Measurements from ENCODE around the gene PRMT1. TPM values are rescaled to one million over a fixed set of nuclear protein-coding genes. Genes with fewer than 3 reads are reported as not detected.

Gene PRMT1
- total and polyA plus RNA-seq, 2 of the 13 experiments (the other 11 are each of a cell fraction or from before 2014, with no cell fraction given) = 324 to 374 TPM

GRCh38 chr19:49677231-49677900, at the start of gene PRMT1 (continued):
- no peak for TF ChIP-seq ZBTB40 (IDR thresholded peaks at IDR 0.05)
- peak; percentile 64; the same call in 1 of the 2 replicates for TF ChIP-seq ZBTB40 (CRISPR knock-in tag; IDR thresholded peaks at IDR 0.05)
- TF ChIP-seq ZNF468 (CRISPR knock-in tag; IDR thresholded peaks at IDR 0.05) = 0 out of 2 replicates have a peak, but pooled peaks have one; percentile 40
- peak; percentile 53; the same call in 1 of the 2 replicates for TF ChIP-seq ZFP82 (CRISPR knock-in tag; IDR thresholded peaks at IDR 0.05; ENCODE audit: borderline replicate concordance)
- TF ChIP-seq ZNF18 (CRISPR knock-in tag; IDR thresholded peaks at IDR 0.05; ENCODE audit: insufficient replicate concordance) = no peak
- peak; percentile 87; the same call in 1 of the 2 replicates for TF ChIP-seq NFKB2 (CRISPR knock-in tag; IDR thresholded peaks at IDR 0.05; ENCODE audit: borderline replicate concordance)
- 0 out of 2 replicates have a peak, but pooled peaks have one; percentile 37 for TF ChIP-seq MEF2D (CRISPR knock-in tag; IDR thresholded peaks at IDR 0.05)
- TF ChIP-seq TARDBP (CRISPR knock-in tag; IDR thresholded peaks at IDR 0.05) = peak; percentile 72; the same call in 1 of the 2 replicates
- peak; percentile 50; the same call in 1 of the 2 replicates for TF ChIP-seq KDM2A (CRISPR knock-in tag; IDR thresholded peaks at IDR 0.05; ENCODE audit: borderline replicate concordance, low read depth)
- TF ChIP-seq ZNF576 (CRISPR knock-in tag; IDR thresholded peaks at IDR 0.05) = no peak
- 0 out of 2 replicates have a peak, but pooled peaks have one; percentile 62 for TF ChIP-seq ZNF670 (CRISPR knock-in tag; IDR thresholded peaks at IDR 0.05; ENCODE audit: borderline replicate concordance)
- no peak for TF ChIP-seq POLR2AphosphoS2 (IDR thresholded peaks at IDR 0.05; ENCODE audit: low read depth, low read length)
- TF ChIP-seq E2F5 (CRISPR knock-in tag; conservative IDR thresholded peaks at IDR 0.05) = no peak
- TF ChIP-seq ETV5 (CRISPR knock-in tag; IDR thresholded peaks at IDR 0.05; ENCODE audit: borderline replicate concordance) = peak; percentile 82
- TF ChIP-seq ZNF709 (CRISPR knock-in tag; IDR thresholded peaks at IDR 0.05) = peak; percentile 86
- TF ChIP-seq SOX6 (IDR thresholded peaks at IDR 0.05) = no peak
- peak; percentile 36; the same call in 1 of the 2 replicates for TF ChIP-seq SOX6 (CRISPR knock-in tag; IDR thresholded peaks at IDR 0.05)

Data from HepG2 (cell line).